Stimulated activated naive CD4-positive, alpha-beta T cell (primary cell): ENCODE data around the gene SMARCD3.

Experiments
- DNase-seq, 6 experiments: peaks; one replicate each; lab custom pipeline; 2025; lab: John Stamatoyannopoulos, UW

SMARCD3 gene

DNA sequence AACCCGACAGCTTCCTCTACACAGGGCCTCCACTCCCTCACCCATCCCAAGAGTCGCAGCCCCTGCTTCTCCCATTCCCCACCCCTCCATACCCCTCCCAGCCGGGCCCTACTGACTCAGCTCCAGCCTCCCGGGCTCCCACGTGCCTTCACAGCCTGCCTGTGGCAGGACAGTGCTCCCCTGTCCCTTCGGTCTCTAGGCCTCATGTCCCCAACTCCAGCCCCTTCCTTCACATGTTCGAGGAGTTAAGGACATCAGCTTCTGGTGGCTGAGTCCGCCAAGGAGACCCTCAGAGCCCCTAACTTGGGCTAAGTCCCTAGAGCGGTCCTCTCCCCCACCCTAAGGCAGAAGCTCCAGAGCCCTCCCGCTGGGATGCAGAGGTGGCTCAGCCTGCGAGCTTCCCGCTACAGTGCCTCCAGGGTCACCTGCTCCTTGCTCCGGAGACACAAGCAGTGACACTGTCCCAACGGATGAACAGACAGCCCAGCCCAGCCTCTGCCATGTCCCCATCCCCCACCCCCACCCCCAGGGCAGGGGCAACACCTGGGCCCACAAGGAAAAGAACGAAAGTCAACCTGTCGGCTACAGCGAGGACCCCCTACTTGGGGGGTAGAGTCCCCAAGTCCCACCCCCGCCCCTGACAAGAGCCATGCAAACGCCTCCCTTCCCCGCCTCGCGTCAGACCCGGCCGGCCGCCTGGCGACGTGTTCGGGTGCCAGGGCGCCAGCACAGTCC lies 716 bp downstream of the SMARCD3 start:
- DNase-seq = peak in 1 of 6 experiments; percentile 23

DNA sequence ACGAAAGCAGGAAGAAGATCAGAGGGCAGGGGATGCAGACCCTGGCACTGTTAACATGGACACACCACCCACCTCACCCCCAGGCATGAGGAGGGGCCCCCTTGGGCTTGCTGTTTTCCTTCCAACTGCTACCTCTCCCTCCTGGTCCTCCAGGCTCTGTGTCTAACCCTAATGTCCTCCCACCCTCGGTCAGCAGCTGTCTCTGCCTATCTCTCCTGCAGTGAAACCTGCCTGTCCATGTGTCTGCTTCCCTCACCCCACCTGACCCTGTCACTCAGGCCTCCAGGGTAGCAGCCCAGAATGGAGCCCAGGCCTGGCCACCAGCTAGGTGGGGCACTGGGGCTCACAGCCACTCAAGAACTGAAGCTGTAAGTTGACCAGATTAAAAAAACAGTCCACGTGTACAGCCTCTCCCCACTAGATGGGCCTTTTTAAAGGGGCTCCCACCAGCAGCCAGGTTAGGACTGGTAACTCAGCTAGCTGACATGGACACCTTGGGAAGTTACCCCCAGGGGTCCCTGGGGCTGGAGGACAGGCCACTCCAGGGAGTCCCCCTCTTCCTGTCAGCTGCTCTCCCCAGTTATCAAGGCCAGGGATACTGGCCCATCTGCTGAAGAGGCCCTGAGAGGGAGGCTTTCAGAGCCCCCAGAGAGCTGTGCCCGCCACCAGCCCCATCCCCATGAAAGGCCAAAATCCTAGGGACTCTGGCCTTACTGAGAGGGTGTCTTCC lies 1.5 kb downstream of the SMARCD3 start:
- DNase-seq = no peak

DNA sequence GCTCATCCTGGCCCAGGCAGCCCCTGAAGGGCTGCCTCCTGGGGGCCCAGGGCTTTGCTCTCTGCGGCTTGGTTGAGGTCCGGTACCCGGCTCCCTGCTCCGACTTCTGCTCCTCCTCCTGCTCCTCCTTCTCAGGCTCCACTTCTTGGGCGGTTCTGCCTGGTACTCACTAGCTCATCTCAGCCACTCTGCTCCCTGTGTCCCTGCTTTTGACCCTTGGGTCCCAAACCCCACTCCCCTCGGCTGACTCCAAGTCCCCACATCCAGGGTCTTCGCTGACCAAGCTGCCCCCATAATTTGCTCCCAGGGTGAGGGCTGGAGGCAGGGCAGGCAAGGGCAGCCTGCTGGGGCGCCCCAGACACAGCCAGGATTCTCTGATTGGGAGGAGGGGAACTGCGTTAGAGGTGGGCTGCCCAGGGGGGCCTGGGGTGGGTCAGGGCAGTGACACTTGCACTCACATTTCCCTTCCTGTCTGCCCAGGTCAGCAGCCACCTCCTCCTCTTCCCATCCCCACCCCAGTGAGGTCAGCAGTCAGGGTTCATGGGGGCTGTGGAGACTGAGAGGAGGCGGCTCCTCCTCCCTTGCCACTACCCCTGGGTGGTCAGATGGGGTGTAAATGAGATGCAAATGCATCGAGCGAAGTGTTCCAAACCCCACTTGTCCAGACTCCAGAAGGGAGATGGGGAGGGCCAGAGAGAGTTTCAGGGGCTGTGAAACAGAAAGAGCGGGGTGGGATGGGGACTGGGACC lies 2.2 kb downstream of the SMARCD3 start:
- DNase-seq = no peak

DNA sequence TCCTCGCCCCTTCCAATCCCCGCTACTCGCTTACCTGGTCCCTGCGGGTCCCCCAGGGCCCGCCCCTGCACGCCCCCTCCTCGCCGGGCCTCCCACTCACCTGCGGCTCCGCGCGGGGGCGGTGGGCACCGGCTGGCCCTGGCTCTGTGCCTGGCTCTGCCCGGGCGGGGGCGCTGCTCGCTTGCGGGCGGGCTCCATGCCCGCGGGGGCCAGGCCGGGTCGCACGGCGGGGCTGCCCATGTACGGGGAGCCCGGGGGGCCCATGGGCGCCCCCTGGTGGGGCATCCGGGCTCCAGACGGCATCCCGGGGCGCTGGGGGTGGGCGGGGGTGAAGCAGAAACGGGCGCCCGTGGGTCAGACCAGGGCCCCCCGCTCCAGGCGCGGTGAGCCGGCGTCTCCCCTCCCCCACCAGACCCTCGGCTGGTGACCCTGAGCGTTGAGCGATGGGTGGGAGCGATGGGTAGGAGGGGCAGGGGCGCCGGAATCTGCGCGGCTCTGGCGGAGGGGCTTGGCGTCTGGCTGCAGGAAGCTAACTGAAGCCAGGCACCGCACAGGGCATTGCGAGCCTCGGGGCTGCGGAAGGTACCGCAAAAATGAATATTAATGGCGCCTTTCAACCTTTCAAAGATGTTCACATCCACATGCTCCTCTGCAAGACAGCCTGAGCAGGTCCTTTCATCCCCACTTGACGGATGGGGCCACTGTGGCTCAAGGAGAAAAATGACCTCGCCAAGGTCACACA lies 3.0 kb downstream of the SMARCD3 start:
- DNase-seq = peak; percentile 27 to 75 (median 62)

DNA sequence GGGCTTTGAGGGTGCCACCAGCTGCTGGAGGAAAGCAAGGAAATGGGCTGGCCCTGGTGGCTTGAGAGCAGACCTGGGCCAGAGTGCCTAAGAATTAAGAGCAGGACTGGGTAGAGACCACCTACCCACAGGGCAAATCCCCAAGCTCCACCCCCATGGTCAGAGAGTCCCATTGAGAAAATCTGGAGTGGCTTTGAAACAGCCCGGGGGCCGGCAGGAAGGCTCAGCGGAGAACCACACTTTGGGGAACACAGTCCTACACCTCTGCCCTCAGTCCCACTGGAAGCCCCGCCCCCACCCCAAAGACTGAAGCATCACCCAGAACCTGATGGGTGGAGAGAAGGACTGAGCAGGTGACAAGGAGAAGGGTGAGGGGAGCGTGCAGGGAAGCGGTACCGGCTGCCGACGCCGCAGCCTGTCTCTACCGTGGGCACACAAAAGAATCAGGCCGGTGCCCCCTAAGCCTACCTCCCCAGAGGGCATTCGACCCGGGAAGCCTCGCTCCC lies 3.6 kb downstream of the SMARCD3 start:
- peak in 2 of 6 experiments; percentile 26 to 28 for DNase-seq

DNA sequence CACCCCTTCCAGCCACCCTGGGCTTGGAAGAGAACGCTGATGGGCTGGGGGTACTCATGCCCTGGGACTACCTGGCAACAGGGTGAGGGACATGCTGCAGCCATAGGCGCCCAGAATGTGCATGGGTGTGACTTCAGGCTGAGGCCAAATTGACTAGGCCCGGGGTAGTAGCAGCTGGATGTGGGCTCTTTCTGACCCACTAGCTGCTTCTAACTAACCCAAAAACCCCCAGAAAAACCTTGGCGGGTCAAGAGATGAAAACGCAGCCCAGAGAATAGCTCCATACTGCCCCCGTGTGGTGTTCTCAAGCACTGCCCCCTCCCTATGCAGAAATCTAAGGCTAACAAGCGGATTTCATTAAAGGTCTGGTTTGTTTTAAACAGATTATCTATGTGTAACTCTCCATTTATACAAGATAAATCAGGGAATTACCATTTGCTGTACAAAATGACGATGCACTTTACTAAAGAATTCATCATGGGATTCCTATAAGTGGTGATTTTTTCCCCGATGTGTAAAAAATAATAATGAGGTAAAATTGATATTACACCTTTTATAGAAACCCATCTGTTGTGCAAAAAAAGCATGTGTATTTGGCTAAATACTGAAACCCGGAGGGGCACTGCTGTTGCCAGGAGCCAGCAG lies 4.2 kb downstream of the SMARCD3 start:
- peak in 5 of 6 experiments; percentile 5 to 64 (median 54) for DNase-seq

DNA sequence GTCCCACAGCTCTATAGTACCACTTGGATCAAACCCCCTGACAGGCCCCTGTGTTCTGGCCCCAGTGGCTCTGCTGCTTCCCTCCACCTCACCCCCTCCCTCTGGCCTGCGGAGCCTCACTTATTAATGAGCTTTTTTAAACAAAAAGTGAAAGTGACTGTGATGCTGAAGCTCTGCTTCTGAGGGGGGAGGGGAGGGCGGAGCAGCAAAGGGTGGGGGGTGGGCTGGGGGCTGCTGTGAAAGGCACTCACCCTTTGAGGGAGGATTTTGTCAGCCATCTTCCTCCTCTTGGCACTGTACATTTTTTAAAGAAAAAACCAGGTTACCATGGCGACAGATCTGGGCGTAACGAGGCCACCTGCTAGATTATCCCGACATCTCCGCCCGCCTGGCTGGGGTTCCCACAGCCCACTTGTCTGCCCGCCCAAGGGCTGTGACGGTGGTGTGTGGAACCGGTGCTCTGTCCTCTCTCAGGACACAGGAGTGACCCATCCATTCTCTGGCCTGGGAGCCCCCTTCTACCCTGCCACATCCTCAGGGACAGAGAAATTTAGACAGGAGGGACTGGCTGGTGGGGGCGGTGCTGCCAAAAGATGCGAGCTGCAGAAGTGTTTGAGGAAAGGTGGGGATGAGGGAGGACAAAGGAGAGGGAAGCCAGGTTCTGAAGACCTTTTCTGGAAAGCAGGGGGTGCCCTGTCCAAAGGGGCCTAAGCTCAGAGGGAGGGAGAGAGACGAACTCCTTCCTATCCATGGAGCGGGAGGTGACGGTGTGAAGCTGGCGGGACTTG lies 4.9 kb downstream of the SMARCD3 start:
- DNase-seq = peak; percentile 32 to 65 (median 52)

DNA sequence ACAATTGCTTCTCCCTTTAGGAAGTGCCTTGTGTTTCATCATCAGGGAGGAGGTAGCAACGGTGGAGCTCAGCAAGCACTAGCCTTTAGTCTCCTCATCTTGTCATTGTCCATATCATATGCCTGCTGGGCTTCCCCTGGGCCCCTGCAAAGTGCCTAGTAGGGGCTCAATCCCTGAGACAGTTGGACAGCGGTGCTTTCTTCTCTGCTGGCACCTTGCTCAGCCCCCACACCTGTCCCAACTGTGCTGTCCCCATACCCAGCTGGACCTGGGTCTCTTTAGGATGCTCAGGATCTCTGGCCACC lies 5.5 kb downstream of the SMARCD3 start:
- DNase-seq = no peak

DNA sequence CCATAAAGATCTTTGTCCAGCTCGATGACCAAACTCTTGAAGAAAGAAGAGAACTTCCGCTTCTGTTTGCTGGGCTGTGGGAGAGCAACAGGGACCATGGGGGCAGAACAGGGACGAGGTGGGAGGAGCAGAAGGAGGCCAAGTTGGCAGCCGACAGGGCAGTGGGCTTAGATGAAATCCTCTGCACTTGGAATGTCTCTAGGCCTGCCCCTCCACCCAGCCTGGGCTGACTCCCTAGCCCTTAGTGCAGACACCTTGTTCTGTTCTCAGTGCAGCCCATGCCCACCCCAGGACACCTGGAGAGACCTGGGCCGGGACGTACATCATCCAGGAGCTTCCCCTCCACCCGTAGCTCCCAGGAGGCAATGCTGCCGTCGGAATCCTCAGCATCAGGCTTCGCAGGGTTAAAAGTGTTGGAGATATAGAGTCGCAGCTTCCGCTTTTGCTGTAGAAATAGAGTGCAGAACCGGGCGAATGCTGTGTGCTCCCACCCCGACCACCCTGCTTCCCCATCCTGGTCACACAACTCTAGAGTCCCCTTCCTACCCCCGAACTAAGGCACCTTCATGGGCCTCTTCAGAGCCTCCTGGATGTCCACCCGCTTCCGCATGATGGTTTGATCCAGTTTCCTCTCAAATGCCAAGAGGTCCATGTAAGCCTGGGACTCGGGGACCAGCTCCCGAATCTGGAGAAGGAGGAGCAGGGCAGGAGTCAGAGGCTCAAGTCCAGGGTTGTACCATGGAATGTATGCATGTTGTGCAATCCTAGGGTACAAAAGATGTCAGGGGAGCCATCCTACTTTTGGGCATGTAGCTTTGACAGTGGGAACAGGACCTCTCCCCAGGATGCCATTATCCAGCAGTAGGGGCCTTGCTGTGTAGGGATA lies 6.1 kb downstream of the SMARCD3 start:
- no peak for DNase-seq

DNA sequence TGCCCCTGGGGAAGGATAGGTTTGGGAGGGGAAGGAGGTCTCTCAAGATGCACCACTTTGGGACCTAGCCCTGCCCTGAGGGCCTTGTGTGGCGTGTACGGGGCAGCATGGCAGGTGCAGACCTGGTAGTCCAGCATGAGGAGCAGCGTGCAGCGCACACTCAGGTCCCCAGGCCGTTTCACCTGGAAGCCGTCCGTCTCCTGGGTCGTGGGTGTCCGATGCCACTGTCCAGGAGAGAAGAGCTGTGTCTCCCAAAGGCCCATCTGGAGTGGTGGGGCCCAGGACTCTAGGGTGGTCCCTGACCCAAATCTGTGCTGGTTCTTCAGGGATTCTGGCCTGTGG lies 6.8 kb downstream of the SMARCD3 start:
- DNase-seq = no peak

DNA sequence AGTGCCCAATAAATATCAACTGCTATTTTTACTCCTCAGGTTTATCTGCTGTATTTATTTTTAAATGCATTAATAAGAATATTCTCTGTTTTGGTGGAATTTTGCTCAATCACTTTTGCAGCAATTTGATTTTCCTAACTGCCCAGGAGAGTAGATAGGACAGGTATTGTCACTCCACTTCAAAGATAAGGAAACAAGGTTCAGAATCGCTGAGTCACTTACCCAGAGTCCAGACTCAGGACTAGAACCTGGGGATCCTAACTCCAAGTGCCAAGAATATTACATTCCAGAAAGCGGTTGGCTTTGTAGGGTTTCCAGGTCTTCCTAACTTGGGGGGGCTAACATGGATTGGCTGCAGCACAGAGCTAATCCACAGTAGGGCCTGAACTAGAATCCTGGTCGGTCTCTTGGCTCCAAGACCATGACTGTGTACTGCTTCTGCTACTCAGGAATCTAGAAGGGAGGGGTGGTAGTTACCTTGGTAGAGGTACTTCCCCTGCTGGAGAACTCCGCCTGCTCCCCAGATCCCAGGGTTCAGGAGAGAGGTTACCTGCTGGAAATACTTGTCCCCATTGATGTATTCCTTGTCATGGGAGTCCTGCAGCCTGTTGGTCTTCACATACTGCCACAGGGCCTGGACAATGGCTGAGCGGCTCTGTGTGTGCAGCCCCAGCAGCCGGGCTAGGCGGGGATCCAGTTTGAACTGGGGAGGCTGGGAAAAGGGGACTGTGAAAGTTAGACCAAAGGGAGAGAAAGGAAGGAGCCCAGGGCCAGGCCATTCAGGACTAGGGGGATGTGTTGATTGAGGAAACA lies 7.3 kb downstream of the SMARCD3 start:
- DNase-seq = no peak

DNA sequence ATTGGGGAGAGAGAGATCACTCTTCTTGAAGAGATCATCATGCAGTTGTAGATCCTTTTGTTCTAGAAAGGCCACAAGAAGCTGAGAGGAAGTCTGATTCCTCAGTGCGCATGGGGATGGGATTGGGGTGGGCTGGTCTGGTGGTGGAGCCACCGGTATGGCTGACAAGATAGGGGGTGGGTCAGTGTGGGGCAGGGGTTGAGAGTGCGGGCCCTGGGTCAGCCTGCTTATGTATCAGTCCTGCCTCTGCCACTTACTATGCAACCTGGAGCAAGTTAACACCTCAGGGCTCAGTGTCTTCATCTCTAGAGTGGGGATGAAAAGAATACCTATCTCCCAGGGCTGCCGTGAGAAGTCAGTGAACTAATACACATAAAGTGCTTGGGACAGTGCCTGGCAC lies 8.0 kb downstream of the SMARCD3 start:
- no peak for DNase-seq

DNA sequence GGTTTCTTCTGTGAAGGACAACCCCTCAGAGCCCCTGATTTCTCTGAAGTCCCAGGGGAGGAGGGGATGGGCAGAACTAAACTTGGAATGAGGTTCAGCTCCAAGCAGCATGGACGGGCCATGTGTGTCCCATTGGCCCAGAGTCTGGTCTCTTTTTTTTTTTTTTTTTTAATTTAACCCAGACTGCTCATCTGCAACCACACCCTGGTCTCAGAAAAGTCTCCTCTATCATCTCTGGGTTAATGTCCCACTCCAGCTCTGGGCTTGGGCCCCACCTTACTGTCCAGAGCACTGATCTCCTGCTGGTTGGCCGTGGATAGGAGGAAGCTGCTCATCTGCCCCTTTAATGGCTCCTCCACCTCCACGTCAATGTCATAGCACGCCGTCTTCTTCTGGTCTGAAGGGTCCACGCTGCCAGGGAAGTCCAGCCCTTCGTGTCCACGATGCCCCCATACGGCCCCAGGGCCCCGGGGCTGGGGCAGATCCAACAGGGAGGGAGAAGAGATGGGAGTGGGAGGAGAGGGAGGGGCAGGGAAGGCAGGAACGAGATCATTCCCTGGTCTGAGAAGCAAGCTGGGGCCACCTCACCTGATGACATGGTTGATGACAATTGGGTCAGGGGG lies 8.5 kb downstream of the SMARCD3 start:
- no peak for DNase-seq

DNA sequence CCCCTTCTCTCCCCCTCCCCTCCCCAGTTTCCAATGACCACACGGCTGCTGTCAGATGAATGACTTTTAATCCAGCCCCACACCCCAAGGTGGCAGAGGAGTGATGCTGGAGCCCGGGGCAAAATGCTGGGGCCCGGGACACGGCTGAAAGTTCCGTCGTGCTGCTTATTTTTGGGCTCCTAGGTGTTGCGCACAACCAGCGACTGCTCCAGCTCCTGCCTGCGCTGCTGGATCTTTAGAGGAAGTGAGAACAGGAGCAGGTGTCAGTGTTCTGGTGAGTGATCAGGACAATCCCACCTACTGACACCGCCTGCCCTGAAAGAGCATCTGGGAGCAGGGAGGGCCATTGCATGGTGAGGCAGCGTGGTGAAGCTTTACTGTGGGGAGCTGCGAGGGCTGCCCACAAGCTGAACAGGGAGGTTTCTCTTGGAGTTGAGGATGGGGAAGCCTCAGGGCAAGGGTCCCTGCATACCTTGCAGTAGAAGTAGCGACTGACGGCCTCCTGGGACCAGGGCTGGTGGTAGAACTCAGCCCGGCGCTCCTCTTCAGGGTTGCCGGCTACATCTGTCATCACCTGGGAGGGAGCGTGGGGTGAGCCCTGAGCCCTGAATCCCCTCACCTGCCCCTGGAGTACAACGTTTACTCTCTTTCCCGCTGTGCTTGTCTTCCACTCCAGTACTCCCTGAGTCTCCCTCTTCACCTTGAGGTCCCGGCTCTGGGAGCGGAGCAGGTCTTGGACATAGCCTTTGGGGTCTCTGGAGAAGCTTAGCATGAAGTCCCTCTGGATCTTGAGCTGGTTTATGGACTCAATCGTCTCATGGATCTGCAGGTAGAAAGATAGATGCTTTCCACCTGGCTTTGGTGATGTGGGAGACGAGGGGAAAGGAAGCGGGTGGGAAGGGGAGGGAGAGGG lies 9.3 kb downstream of the SMARCD3 start:
- no peak for DNase-seq

DNA sequence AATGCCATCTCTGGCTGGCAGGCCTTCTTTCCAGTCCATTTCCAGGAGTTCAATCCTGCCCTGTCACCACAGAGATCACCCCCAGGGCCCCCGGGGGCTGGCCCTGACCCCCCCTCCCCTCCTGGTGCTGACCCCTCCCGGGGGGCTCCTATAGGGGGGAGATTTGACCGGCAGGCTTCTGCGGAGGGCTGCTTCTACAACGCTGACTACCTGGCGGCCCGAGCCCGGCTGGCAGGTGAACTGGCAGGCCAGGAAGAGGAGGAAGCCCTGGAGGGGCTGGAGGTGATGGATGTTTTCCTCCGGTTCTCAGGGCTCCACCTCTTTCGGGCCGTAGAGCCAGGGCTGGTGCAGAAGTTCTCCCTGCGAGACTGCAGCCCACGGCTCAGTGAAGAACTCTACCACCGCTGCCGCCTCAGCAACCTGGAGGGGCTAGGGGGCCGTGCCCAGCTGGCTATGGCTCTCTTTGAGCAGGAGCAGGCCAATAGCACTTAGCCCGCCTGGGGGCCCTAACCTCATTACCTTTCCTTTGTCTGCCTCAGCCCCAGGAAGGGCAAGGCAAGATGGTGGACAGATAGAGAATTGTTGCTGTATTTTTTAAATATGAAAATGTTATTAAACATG lies 10.2 kb downstream of the SMARCD3 start:
- no peak for DNase-seq

DNA sequence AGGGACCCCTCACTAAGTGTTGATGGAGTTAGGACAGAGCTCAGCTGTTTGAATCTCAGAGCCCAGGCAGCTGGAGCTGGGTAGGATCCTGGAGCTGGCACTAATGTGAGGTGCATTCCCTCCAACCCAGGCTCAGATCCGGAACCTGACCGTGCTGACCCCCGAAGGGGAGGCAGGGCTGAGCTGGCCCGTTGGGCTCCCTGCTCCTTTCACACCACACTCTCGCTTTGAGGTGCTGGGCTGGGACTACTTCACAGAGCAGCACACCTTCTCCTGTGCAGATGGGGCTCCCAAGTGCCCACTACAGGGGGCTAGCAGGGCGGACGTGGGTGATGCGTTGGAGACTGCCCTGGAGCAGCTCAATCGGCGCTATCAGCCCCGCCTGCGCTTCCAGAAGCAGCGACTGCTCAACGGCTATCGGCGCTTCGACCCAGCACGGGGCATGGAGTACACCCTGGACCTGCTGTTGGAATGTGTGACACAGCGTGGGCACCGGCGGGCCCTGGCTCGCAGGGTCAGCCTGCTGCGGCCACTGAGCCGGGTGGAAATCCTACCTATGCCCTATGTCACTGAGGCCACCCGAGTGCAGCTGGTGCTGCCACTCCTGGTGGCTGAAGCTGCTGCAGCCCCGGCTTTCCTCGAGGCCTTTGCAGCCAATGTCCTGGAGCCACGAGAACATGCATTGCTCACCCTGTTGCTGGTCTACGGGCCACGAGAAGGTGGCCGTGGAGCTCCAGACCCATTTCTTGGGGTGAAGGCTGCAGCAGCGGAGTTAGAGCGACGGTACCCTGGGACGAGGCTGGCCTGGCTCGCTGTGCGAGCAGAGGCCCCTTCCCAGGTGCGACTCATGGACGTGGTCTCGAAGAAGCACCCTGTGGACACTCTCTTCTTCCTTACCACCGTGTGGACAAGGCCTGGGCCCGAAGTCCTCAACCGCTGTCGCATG lies 11.0 kb downstream of the SMARCD3 start:
- DNase-seq = no peak
